Stimulated activated CD4-positive, alpha-beta T cell treated with anti-CD3 and anti-CD28 coated beads, Interleukin-2, amount 100 ng/mL, for 48 hours (primary cell): ENCODE data around the gene LNPEP.

ENCODE experiments used
- DNase-seq, 2 donors: peaks; one replicate each; pipeline ENCODE4 v3.0.0-alpha.2; 2020

The LNPEP gene

GRCh38 chr5:97004423-97005060, 68.7 kb downstream of the LNPEP start:
- no peak for DNase-seq

- no peak for DNase-seq
Measured at GRCh38 chr5:97006454-97007060, 70.7 kb downstream of the LNPEP start.

GRCh38 chr5:97009212-97009898, 73.5 kb downstream of the LNPEP start:
- no peak for DNase-seq

GRCh38 chr5:97009921-97010320, 74.0 kb downstream of the LNPEP start:
- no peak for DNase-seq

- no peak for DNase-seq
Measured at GRCh38 chr5:97010606-97011005, 74.7 kb downstream of the LNPEP start.

- DNase-seq, result no peak
Measured at GRCh38 chr5:97011567-97011966, 75.7 kb downstream of the LNPEP start.

GRCh38 chr5:97019435-97020117, 83.7 kb downstream of the LNPEP start:
- DNase-seq, result no peak

GRCh38 chr5:97021416-97021815, 85.5 kb downstream of the LNPEP start:
- DNase-seq, result no peak

- no peak for DNase-seq
Measured at GRCh38 chr5:97022898-97023297, 87.0 kb downstream of the LNPEP start.

GRCh38 chr5:97026721-97027120, 90.8 kb downstream of the LNPEP start:
- DNase-seq, result no peak

GRCh38 chr5:97037819-97038218, 101.9 kb downstream of the LNPEP start:
- DNase-seq, result no peak

- no peak for DNase-seq
Measured at GRCh38 chr5:97041239-97041638, 105.4 kb downstream of the LNPEP start.

- no peak for DNase-seq
Measured at GRCh38 chr5:97042996-97043395, 107.1 kb downstream of the LNPEP start.

GRCh38 chr5:97043511-97043910, 107.6 kb downstream of the LNPEP start:
- no peak for DNase-seq

- DNase-seq, result no peak
Measured at GRCh38 chr5:97044052-97044451, 108.2 kb downstream of the LNPEP start.

- DNase-seq, result no peak
Measured at GRCh38 chr5:97046270-97046982, 110.5 kb downstream of the LNPEP start.

- no peak for DNase-seq
Measured at GRCh38 chr5:97047076-97047475, 111.2 kb downstream of the LNPEP start.

GRCh38 chr5:97049175-97049574, 113.3 kb downstream of the LNPEP start:
- DNase-seq, result no peak

- DNase-seq, result no peak
Measured at GRCh38 chr5:97056263-97056662, 120.4 kb downstream of the LNPEP start.

- DNase-seq, result no peak
Measured at GRCh38 chr5:97062046-97062445, 126.2 kb downstream of the LNPEP start.

- DNase-seq, result no peak
Measured at GRCh38 chr5:97063251-97063650, 127.4 kb downstream of the LNPEP start.

GRCh38 chr5:97065475-97065874, 129.6 kb downstream of the LNPEP start:
- no peak for DNase-seq

GRCh38 chr5:97067296-97067850, 131.5 kb downstream of the LNPEP start:
- DNase-seq, result no peak
